Activated CD4-positive, alpha-beta T cell treated with anti-CD3 and anti-CD28 coated beads, Interleukin-2, amount 50 U/mL, for 48 hours (primary cell): ENCODE results near the gene OR2T33.
"Not testable (repeated sequence)": the region's sequence is repeated elsewhere in the genome, so short reads cannot be mapped to it uniquely, and the experiment has no call there.

Source experiments
- DNase-seq, 2 experiments: peaks; one replicate each; pipeline ENCODE4 v3.0.0-alpha.2; 2020

The OR2T33 gene

GRCh38 chr1:248277876-248278275, at the start of gene OR2T33:
Gene OR2T33 (minus strand): TSS chr1:248277976. CDS start chr1:248273814, 4,162 bp downstream.
- DNase-seq: no peak

- no peak for DNase-seq
Observed at GRCh38 chr1:248324468-248324867, 46.7 kb upstream of the OR2T33 start, which contains the start of gene OR2M7. Gene OR2M7 (minus strand): TSS chr1:248324568. CDS start chr1:248324568, 0 bp downstream.

- DNase-seq: no peak
Observed at GRCh38 chr1:248316796-248317195, 39.0 kb upstream of the OR2T33 start.

- DNase-seq: not testable (repeated sequence)
Observed at GRCh38 chr1:248306740-248307139, 29.0 kb upstream of the OR2T33 start.

DNA sequence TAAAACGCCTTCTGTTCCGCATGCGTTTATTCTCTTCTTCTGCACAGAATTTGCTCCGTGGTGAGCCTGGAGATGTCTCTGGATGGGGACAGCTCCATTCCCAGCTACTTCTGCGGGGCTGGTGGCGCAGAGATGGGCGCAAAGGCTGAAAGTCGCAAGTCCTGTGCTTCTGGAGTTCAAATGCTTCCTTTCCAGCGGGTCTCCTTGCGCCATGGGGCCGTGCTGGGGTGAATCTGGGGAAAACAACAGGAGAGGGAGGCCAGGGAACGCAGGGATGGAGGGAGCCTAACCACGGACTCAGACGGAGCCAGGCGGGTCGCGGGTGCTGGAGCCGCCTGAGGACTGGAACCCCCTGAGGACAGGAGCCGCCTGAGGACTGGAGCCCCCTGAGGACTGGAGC, 28.3 kb upstream of the OR2T33 start:
- no peak for DNase-seq

DNA sequence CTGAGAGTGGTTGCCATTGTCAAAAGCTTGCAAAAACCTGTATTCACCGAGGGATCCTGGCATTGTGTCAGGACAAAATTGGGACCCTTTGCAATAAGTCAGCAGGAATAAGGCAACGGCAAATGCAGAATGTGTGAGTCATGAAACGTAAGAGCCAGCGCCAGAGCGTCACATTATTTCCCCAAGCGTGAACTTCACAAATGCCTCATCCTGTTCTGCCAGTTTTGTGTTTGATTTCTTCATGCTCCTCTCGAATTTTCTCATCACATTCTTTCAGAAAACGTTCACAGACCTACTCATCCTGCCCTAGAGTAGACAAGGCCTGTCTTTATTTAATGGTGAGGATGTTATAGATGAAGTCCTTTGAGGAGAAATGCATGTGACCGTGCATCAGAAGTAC, 27.9 kb upstream of the OR2T33 start:
- DNase-seq: not testable (repeated sequence)

GRCh38 chr1:248303324-248303723, 25.5 kb upstream of the OR2T33 start, which contains the start of gene OR2T12:
Gene OR2T12 (minus strand): TSS chr1:248303424. CDS start chr1:248295578, 7,846 bp downstream.
- no peak for DNase-seq

- no peak for DNase-seq
Observed at GRCh38 chr1:248288391-248288790, 10.6 kb upstream of the OR2T33 start.

DNA sequence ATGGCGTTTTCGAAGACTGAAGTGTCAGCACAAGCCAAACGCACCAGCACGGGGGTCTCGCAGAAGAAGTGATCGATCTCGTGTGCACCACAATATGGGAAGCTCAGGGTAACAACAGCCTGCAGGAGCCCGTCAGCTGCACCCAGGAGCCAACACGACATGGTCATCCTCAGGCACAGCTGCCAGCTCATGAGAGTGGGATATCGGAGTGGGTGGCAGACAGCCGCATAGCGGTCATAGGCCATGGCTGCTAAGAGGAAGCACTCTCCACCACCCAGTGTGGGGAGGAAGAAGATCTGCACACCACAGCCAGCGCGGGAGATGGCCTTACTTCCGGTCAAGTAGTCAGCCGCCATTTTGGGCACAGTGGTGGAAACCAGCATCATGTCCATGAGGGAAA, 4.6 kb downstream of the OR2T33 start:
- not testable (repeated sequence) for DNase-seq

- DNase-seq: no peak
Observed at GRCh38 chr1:248268178-248268577, 9.6 kb downstream of the OR2T33 start.

DNA sequence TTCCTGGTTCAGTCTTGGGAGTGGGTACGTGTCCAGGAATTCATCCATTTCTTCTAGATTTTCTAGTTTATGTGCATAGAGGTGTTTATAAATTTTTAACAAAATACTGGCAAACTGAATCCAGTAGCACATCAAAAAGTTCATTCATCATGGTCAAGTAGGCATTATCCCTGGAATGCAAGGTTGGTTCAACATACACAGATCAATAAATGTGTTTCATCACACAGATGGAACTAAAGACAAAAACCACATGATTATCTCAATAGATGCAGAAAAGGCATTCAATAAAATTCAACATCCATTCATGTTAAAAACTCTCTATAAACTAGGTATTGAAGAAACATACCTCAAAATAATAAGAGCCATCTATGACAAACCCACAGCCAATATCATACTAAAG, 18.5 kb downstream of the OR2T33 start:
- DNase-seq: not testable (repeated sequence)

DNA sequence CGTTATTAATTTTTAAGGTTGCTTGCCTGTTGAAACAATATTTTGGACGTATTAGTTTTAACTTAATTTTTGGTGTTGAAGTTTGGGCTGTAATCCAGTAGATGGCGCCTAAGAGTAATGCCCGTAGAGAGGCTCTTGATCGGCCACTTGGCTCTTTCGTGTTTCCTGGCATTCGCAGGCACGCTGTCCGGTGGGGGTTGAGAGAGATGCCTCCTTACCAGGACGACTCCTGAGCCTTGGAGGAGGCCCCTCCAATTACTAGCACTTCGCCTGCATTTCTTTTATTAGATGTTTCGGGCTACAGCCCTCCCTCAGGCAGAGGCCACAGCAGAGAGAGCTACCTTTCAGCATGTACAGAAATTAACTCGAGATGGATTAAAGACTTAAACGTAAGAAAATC, 34.6 kb downstream of the OR2T33 start:
- DNase-seq: peak; percentile 1 to 16

DNA sequence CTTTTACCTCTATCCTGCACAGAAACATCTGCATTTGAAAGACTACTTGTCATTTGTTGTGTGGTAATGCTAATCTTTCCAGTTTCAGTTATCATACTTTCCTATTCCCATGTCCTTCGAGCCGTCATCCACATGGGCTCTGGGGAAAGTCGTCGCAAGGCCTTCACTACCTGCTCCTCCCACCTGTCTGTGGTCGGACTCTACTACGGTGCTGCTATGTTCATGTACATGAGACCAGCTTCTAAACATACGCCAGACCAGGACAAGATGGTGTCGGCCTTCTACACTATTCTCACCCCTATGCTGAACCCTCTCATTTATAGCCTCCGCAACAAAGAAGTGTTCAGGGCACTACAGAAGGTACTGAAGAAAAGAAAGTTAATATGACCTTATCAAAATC, 38.3 kb downstream of the OR2T33 start:
- no peak for DNase-seq

DNA sequence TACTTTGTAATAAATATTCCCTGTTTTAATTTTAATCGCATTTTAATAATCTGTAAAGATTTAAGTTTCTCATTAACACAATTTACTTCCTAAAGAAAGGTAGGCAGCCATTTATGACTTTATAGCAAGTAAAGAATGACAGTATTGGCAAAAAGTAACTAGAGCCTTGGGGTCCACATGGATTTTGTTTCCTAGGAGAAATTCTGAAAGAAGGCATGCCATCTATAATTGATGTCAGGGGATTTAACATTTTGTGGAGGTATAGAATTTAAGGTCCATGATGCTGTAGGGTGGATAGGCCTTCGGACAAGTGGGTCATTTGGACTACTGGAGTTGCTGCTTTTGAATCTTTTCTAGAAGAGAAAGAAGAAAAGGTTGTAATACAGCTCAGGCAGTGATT, 46.7 kb downstream of the OR2T33 start, which contains the start of gene OR2M4:
TSS of gene OR2M4 (plus strand) at position 301 of the 400 bp plus-strand sequence. CDS start 7,512 bp downstream, outside the sequence.
- DNase-seq: no peak

DNA sequence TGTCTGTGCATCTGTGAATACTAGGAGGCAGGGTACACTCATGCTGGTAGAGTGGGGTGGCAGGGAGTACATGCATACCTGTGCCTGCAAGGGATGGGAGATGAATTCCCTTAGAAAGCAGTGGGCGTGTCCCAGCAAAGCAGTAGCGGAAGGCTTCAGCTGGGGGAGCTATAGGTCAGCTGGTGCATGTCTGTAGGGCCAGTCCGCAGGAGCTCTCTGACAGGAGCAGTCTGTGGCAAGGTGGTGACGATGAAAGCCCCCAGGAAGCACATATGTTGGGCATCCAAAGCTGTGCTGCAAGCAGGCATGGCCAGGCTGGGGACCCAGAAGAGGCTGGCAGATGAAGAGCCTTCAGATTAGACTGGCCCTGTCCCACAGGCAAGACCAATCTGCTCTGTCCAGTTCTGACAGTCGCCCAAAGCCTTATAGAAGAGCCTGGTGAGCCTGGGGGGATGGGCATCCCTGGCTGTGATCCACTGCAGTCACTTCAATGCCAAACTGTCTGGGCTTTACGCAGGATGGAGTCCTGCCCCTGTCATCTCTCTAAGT, 48.3 kb downstream of the OR2T33 start:
- no peak for DNase-seq

GRCh38 chr1:248225537-248225936, 52.2 kb downstream of the OR2T33 start:
- DNase-seq: no peak
